ENCODE data around the gene DCP1A.

DNA sequence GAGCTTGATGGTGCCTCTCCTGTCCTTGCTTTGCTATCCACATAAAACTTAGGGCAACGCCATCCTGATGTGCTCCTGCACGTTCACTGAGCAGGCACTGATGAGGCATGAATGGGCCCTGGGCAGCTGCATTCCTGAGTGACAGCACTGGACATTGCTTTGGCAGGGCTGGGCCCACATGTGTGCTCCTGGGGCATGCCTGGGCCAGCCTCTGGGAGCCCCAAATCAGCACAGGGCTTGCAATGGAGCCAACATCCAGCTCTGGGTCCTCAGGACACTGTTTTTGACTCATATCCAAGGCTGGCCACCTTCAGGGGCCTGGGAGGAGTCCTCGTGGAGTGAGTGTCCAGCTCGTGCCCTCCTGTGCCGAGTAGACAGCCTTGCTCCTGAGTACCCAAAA is 85.6 kb downstream of the DCP1A start:
- TF ChIP-seq, protein P1, sequence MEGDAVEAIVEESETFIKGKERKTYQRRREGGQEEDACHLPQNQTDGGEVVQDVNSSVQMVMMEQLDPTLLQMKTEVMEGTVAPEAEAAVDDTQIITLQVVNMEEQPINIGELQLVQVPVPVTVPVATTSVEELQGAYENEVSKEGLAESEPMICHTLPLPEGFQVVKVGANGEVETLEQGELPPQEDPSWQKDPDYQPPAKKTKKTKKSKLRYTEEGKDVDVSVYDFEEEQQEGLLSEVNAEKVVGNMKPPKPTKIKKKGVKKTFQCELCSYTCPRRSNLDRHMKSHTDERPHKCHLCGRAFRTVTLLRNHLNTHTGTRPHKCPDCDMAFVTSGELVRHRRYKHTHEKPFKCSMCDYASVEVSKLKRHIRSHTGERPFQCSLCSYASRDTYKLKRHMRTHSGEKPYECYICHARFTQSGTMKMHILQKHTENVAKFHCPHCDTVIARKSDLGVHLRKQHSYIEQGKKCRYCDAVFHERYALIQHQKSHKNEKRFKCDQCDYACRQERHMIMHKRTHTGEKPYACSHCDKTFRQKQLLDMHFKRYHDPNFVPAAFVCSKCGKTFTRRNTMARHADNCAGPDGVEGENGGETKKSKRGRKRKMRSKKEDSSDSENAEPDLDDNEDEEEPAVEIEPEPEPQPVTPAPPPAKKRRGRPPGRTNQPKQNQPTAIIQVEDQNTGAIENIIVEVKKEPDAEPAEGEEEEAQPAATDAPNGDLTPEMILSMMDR (IDR thresholded peaks at IDR 0.05): no peak
- TF ChIP-seq POLR2A (IDR thresholded peaks at IDR 0.05): no peak
